ENCODE results near the gene KCNG2. TPM values are rescaled to one million over a fixed set of nuclear protein-coding genes. Genes with fewer than 3 reads are reported as not detected.

Gene KCNG2
- total RNA-seq, 1 donor from 2014 or later: 0.46 TPM

- Histone ChIP-seq H3K27me3 (no peaks in the 10 kb centered on the region), H3K9me3 (peaks cover 11% of the 10 kb centered on the region), H3K4me1 (peaks cover 4% of the 10 kb centered on the region), H3K27ac (no peak overlapping the region), H3K36me3 (peaks cover 13% of the 10 kb centered on the region), H3K4me3 (no peak overlapping the region)
- peak; percentile 59 for DNase-seq
- TF ChIP-seq, protein P1, sequence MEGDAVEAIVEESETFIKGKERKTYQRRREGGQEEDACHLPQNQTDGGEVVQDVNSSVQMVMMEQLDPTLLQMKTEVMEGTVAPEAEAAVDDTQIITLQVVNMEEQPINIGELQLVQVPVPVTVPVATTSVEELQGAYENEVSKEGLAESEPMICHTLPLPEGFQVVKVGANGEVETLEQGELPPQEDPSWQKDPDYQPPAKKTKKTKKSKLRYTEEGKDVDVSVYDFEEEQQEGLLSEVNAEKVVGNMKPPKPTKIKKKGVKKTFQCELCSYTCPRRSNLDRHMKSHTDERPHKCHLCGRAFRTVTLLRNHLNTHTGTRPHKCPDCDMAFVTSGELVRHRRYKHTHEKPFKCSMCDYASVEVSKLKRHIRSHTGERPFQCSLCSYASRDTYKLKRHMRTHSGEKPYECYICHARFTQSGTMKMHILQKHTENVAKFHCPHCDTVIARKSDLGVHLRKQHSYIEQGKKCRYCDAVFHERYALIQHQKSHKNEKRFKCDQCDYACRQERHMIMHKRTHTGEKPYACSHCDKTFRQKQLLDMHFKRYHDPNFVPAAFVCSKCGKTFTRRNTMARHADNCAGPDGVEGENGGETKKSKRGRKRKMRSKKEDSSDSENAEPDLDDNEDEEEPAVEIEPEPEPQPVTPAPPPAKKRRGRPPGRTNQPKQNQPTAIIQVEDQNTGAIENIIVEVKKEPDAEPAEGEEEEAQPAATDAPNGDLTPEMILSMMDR (IDR thresholded peaks at IDR 0.05): no peak
- intact Hi-C loops (cut with DNase I): no loop called here
- peak; percentile 1 for ATAC-seq
Measured at GRCh38 chr18:79900610-79901570, 103.2 kb downstream of the KCNG2 start.

DNA sequence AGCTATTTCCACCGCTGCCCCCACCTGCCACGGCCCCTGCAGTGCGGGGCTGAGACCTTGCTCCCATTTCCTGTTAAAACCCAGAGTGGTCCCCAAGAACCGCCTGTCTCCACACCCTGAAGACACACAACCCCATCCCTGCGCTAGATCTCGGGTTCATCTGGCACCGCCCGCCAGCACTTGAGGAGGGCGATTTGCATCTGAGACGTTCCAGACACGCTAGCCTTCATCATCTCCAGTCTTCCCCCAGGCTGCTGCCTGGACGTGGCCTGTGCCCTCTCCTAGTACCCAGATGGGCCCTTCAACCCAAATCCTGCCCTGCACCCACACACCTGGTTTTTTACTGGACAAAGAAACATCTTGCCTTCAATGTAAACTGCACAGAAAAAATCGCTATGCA is 103.9 kb downstream of the KCNG2 start:
- Histone ChIP-seq H3K27ac (no peak overlapping the region), H3K4me1 (peaks cover 4% of the 10 kb centered on the region), H3K4me3 (no peak overlapping the region), H3K9me3 (peaks cover 5% of the 10 kb centered on the region), H3K27me3 (no peaks in the 10 kb centered on the region), H3K36me3 (peaks cover 13% of the 10 kb centered on the region)
- TF ChIP-seq, protein P1 (IDR thresholded peaks at IDR 0.05): no peak
- DNase-seq (no peak), ATAC-seq (no peak)
- intact Hi-C loops (cut with DNase I): no loop called here

DNA sequence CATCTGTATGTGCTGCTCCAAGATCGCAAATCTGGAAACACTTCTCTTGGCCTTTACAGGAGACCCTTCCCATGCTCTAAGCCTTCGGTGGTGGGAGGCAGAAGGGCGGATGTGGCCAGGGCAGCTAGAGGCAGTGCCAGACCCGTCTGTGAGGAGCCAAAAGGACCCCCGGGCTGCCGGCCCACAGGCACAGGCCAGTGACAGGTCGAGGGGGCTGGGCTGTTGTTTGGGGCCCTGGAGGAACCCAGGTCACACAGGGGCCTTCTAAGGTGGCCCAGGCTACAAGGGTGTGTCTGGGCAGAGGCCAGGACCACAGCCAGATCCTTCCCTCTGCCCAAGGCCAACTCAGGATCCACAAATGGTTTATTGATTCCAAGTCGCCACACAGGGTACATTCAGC is 104.3 kb downstream of the KCNG2 start:
- DNase-seq (no peak), ATAC-seq (no peak)
- Histone ChIP-seq H3K4me1 (peaks cover 4% of the 10 kb centered on the region), H3K4me3 (no peak overlapping the region), H3K36me3 (peaks cover 13% of the 10 kb centered on the region), H3K9me3 (peaks cover 1% of the 10 kb centered on the region), H3K27me3 (no peaks in the 10 kb centered on the region), H3K27ac (no peak overlapping the region)
- TF ChIP-seq, protein P1 (IDR thresholded peaks at IDR 0.05): no peak
- intact Hi-C loops (cut with DNase I): no loop called here

- intact Hi-C loops (cut with DNase I): no loop called here
- Histone ChIP-seq H3K36me3 (peaks cover 13% of the 10 kb centered on the region), H3K9me3 (no peaks in the 10 kb centered on the region), H3K4me1 (peaks cover 4% of the 10 kb centered on the region), H3K27ac (no peak overlapping the region), H3K4me3 (no peak overlapping the region), H3K27me3 (no peaks in the 10 kb centered on the region)
- TF ChIP-seq, protein P1 (IDR thresholded peaks at IDR 0.05): no peak
- ATAC-seq (no peak), DNase-seq (peak; percentile 57)
Measured at GRCh38 chr18:79902640-79903039, 104.9 kb downstream of the KCNG2 start.

DNA sequence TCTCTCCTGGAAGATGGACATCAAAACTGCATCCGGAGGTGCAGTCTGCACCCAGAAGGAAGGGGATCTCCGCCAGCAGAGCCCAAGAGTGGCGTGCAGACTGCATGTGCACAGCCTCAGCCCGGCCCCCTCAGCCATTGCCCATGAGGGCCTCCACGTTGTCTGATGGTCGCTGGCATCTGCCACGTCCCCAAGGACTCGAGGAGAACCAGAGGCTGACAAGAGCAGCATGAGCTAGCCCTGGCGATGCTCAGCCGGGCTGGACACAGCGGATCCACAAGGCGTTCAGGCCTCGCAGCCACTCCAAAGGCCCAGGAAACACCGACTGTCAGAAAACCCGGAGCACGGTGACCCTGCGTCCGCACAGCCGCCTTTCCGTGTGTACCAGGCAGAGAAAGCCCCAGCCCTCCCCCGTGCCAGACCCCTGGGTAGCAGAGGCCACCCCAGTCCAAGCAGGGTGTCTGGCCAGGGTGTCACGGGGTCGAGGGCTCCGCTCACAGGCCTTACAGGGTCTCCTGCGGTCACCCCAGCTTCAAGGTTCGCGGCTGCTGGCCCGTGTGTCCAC is 105.4 kb downstream of the KCNG2 start:
- H3K27me3 ChIP-seq: no peaks in the 10 kb centered on the region
- H3K27ac ChIP-seq: no peak overlapping the region
- no peak for ATAC-seq
- peak; percentile 61 for DNase-seq
- TF ChIP-seq, protein P1 (IDR thresholded peaks at IDR 0.05): no peak
- no peaks in the 10 kb centered on the region for H3K9me3 ChIP-seq
- peaks cover 13% of the 10 kb centered on the region for H3K36me3 ChIP-seq
- peaks cover 4% of the 10 kb centered on the region for H3K4me1 ChIP-seq
- no peak overlapping the region for H3K4me3 ChIP-seq
- intact Hi-C loops (cut with DNase I): no loop called here
